Stimulated activated CD8-positive, alpha-beta memory T cell treated with anti-CD3 and anti-CD28 coated beads, Interleukin-12 subunit alpha, Interleukin-12 subunit beta, amount 100 ng/mL, for 24 hours (primary cell): Measurements from ENCODE around the gene ARHGEF3.

ENCODE experiments used
- DNase-seq: peaks from one replicate; pipeline ENCODE4 v3.0.0-alpha.2; 2020; ENCODE audit errors: extremely low read depth

ARHGEF3 gene

GRCh38 chr3:56795097-56795828, 6.5 kb downstream of the ARHGEF3 start:
- no peak for DNase-seq

GRCh38 chr3:56792193-56792592, 9.6 kb downstream of the ARHGEF3 start:
- no peak for DNase-seq

DNA sequence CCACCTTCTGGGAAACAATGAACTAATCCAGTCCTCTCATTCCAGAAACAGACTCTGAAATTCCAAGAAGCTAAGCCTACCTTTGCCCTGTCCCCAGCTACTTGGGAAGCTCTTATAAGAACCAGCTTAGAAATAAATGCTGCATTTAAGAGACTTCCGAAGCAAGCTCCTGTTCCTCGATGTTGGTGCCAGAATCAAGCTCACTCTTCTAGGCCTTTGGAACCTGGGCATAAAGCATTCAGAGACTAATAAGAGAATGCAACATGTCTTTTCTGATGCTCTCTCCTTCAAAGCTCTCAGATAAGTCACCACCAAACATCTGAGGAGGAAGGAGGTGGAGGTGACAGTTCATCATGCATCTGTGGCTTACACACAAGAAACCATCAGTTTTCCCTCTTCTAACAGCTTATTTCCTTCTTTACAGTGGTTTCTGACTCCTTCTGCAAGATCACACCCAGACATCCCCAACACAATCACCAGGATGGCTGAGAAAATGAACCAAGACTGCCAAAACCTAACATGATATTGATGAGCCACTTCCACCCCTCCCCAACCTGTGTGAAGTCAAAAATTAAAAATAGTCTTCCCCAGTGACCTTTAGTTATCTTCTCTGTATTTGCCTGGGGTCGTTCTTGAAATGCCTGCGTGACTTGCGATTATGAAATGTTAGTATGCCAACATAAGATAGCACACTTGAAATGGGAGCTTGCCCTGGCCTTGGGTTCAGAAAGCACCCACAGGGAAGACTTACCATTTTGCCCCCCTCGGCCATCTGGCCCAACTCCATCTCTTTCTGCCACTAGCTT, 11.5 kb downstream of the ARHGEF3 start:
- DNase-seq = no peak

DNA sequence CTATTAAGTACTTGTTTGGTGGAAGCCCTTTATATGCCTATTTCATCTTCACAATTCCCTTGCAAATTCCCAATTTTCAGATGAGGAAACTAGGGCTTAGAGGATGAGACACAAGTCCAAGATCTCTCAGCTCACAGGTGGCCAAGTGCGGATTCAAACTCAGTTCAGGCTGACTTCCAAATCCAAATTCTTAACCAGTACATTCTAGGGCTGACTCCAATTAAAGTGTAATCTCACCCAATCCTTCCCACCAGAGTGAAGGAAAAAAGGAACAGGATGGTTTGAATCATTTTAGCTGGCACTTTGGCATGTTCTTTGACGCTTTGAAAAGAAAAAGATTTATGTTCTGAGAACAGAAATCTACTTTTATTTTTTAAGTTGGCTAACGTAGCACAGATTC, 12.7 kb downstream of the ARHGEF3 start:
- no peak for DNase-seq

DNA sequence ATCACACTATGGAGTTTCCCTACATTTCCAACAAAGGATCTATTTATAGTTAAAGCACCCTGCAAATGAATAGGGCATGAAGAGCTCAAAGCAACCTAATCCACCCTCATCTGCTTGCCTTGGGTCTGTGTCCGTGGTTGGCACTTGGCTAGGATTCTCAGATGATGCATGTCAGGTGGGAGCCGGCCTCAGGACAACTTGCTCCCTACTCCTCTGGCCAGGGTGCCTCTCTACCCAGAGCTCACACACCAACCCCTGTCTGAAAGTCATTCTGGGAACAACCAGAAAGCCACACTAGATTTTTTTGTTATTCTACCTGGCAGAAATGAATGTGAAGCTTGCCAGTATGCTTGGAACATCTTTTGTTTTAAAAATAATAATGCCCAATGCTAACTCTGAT, 13.2 kb downstream of the ARHGEF3 start:
- DNase-seq = no peak

DNA sequence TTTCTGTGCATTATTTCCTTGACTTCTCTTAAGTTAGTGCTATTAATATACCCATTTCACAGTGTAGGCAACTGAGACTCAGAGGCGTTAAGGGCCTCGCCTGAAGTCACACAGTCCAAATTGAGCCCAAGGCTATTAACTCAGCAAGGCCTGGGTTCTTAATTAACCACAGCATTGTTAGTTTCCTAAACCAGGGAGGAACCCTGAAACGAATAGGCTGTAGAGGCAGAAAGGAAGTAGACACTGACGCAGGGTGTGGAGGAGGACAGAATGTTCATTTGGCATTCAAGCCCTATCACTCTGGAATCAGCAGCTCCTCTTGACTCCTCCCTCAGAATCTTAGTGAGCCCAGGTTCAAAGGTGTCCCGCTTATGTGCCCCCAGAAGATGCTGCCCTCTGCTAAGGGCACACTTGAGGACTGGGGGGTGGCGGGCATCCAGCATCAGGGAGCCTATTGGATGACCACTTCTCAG, 13.9 kb downstream of the ARHGEF3 start:
- DNase-seq = no peak

DNA sequence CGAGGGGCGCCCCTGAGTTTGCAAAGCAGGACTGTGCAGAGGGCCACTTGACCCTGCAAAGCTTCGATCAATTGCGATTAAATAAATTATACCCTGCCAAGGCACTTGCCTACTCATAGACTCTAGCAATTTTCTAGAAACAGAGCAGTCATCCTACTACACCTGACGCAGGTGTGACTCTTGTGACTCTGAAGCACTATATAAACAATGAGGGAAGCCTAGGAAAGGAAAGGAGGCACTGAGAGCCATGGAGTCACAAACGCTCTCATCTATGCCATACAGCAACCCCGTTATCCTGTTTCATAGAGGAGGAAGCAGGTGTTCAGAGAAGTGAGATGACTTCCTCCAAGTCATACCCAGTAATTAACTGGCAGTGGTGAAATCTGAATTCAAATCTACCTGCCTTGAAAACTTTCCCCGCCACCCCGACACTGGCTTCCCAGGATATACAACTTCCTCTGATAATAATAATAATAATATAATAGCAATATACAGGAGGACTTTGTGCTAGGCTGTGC, 14.4 kb downstream of the ARHGEF3 start:
- DNase-seq = no peak

- DNase-seq = no peak
These were observed 16.2 kb downstream of the ARHGEF3 start for GRCh38 chr3:56785499-56785898.

- DNase-seq = no peak
These were observed 17.2 kb downstream of the ARHGEF3 start for GRCh38 chr3:56784448-56785001.

GRCh38 chr3:56783644-56784447, 17.9 kb downstream of the ARHGEF3 start:
- DNase-seq = no peak

- DNase-seq = no peak
These were observed 18.8 kb downstream of the ARHGEF3 start for GRCh38 chr3:56782906-56783305.

- no peak for DNase-seq
These were observed 19.5 kb downstream of the ARHGEF3 start for GRCh38 chr3:56782215-56782614.

- DNase-seq = no peak
These were observed 20.0 kb downstream of the ARHGEF3 start for GRCh38 chr3:56781762-56782161.

- DNase-seq = no peak
These were observed 20.8 kb downstream of the ARHGEF3 start for GRCh38 chr3:56780936-56781335.

GRCh38 chr3:56778893-56779292, 22.9 kb downstream of the ARHGEF3 start:
- no peak for DNase-seq

DNA sequence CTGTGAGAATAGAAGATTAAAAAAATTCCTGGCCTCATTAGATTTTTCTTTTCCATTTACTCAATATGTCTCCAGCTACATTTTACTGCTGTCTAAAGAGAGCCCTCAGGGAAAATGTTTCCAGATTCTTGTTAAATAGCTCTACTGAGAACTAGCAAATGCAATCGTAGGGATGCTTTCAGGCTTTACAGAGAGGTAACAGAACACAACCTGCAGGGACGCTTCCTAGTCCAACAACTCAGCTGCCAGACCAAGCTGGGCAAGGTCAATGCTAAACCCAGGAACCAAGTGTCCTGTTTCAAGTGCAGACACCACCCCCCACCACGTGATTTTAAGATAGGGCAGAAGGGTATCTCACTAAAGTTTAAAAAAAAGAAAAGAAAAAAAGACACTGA, 25.2 kb downstream of the ARHGEF3 start:
- DNase-seq = no peak

GRCh38 chr3:56775838-56776555, 25.8 kb downstream of the ARHGEF3 start:
- DNase-seq = no peak

DNA sequence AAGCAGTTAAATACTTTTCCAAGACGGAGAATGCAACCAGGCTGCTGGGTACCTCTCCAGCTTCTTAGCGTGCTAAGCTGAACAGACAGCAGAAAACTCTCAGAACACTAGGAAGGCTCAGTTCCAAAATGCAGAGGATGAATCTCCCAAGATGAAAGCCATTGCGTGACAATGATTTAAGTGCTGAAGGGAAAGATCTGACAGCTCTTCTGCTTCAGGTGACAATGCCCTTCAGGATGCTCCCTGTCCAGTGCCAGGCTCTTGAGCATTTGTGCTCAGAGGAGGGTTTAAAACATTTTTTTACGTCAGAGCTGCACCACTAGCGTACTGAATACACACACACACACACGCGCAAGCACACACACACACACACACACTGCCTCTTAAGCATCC, 26.3 kb downstream of the ARHGEF3 start:
- DNase-seq = no peak

DNA sequence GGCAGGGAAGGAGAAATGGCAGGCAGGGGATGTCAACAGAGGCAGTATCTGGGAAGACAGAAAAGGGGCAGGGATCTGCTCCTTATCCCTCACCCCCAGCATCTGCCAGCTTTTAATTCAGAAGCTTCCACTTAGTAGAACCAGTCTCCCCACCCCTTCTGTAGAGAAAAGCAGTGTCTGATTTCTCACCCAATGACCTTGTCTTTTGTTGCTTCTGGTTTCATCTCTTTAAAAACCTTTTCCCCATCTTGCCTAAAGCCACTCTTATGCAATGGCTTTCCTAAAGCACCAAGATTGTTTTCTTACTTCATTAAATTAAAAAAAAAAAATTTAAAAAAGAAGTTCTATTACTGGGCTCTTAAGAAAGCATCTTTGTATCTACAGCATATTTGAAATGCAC, 27.8 kb downstream of the ARHGEF3 start:
- no peak for DNase-seq

DNA sequence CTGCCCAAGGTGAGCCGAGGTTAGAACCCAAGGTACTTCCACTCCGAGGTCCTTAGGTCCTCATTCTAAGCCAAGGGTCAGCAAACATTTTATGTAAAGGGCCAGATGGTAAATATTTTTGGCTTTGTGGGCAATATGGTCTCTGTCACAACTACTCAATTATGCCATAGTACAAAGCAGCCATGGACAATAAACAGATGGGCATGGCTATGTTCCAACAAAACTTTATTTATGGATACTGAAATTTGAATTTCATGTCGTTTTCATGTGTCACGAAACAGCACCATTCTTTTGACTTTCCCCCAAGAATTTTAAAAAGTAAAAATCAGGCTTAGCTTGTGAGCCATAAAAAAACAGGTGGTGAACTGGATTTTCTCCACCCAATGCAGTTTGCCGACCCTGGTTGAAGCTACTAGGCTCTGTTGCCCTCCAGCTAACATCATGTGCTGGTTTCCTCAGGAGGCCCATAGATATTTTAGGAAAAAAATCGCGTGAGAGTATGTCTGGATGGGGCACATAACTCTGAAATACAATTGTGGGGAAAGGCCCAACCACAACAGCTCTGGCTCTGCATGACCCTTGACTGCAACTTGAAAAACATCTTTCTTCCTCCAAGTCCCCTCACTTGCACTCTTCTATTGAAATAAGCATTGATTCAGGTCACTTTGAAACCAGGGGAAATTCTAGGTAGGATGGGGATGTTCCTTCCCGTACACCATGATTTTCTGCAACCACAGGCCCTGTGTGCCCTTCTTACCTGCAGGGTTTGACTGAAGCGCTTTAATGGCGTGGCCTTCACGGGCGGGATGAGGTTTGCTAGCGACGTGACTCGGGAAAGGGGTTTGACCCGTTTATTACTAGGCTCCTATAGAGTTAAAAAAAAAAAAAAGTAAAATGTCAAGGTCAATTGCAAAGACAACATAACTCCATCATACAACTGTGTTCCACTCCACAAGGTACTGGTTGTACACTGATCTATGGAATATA, 28.5 kb downstream of the ARHGEF3 start:
- no peak for DNase-seq
